Thyroid gland (tissue), 4 donors: ENCODE results near the gene ETV3.

Experiments used
- CTCF ChIP-seq, 6 experiments: fragments of 200-600 bp in 3 of 6; fragments of 450-650 bp in 3 of 6; sonication (generic) in 3 of 6; IDR thresholded peaks; one replicate each; pipeline ENCODE4 v1.5.1; 2016 to 2019; ENCODE audit warnings: antibody characterized with exemption in 6 of 6, mild to moderate bottlenecking in 2 of 6, inconsistent platforms in 1 of 6, moderate library complexity in 1 of 6
- POLR2A ChIP-seq, 2 donors: fragments of 450-650 bp; IDR thresholded peaks; one replicate each; pipeline ENCODE4 v1.6.1; 2017; ENCODE audit warnings: antibody characterized with exemption in 2 of 2, mild to moderate bottlenecking in 2 of 2, moderate library complexity in 1 of 2

DNA sequence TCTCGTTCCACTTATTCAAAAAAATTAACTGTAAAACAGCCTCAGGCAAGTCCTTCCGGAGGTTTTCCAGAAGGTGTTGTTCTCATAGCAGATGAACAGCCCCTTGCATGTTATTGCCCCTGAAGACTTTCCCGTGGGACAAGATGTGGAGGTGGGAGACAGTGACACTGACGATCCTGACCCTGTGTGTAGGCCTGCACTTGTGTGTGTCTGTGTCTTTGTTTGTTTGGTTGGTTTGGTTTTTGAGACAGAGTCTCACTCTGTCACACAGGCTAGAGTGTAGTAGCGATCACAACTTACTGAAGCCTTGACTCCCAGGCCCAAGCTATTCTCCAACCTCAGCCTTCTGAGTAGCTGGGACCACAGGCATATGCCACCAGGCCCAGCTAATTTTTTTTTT lies 51.2 kb downstream of the ETV3 start:
- TF ChIP-seq CTCF (IDR thresholded peaks at IDR 0.05) = no peak
- TF ChIP-seq POLR2A (IDR thresholded peaks at IDR 0.05) = no peak
